Tongue (tissue), 2 donors: ENCODE measurements around the gene WNT10A. TPM values are rescaled to one million over a fixed set of nuclear protein-coding genes. Genes with fewer than 3 reads are reported as not detected.
"Not testable (repeated sequence)": the region's sequence is repeated elsewhere in the genome, so short reads cannot be mapped to it uniquely, and the experiment has no call there.

Source experiments
- DNase-seq: peaks from one replicate; pipeline ENCODE4 v3.0.0-alpha.2; 2015
- total RNA-seq: library from RNA; depleted of rRNA; stranded (reverse); fragments of >200 nt; gene quantifications from one replicate; pipeline ENCODE4 v1.2.3, GENCODE V29; 2014

WNT10A gene
- total RNA-seq, 1 donor from 2014 or later, result 5.7 TPM

DNA sequence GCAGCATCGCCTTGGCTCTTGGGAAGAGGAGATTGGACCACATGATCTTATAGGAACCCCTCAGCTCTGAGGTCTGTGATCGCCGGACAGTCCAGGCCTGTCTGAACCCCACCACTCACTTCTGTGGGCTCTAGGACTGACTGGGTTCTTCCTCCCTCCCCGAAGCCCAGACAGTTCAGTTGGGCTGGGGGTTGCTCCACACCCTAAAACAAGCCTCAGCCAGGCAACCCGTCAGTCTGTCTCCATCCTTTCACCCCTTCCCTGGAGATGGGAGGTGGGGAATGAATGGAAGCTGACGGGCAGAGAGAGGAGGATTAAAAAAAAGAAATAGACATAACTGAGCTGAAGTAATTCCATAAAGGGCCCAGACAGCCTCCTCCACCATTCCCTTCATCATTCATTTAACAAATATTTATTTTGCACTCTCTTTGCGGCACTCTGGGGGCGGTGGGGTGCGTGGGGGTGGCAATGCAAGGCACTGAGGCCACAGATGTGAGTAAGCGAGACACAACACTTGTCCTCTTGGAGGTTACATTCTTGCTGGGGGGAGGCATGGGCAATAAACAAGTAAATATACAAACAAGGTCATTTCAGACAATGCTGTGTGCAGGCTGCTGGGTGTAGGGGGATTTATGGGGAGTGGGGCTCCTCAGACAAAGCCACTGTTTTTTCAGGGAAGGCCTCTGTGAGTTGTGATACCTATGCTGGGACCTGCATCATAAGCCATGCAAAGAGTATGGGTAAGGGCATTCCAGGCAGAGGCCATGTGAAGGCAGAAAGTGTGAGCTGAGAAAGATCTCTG, 12.9 kb downstream of the WNT10A start:
- no peak for DNase-seq

DNA sequence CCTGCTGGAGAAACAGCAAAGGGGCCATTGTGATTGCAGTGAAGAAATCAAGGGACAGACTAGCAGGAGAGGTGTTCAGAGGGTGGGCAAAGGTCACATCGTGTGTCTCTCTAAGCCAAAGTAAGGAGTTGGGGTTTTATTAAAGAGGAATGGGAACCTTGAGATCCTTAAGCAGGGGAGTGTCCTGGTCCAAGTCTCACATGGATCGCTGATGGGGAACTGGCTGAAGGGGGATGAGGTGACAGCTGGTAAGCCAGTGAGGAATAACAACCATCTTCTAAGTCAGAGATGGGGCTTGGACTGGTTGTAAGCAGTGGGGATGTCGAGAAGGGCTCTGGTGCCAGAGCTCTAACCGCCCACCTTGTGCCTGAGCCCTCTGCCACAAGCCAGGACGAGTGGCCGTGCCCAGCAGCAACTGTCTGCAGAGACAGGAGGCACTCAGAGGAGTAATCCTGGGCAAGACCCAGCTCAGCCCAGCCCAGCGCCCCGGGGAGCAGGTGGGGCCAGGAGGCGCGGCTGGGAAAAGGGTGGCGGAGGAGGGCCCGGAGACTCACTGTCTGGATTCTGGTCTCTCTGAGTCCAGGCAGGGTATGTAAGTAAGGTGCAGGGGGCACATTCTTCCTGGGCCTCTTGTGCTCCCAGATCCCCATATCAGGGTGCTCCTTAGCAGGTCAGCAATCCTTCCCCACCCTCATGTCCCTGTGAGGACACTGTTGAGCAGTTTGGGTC, 13.7 kb downstream of the WNT10A start:
- peak; percentile 57 for DNase-seq

DNA sequence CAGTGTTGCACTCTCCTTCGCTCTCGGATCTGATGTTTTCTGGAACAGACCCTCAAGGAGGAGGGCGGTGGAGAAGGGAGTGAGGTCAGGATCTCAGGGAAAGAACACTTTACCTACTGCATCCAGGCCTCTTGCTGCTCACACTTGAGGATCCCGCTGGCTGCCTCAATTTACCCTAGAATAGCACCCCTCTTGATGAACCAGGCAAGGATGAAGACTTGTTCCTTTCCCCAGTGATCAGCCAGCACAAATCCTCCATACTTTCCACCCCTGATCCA, 14.2 kb downstream of the WNT10A start:
- DNase-seq, result no peak

DNA sequence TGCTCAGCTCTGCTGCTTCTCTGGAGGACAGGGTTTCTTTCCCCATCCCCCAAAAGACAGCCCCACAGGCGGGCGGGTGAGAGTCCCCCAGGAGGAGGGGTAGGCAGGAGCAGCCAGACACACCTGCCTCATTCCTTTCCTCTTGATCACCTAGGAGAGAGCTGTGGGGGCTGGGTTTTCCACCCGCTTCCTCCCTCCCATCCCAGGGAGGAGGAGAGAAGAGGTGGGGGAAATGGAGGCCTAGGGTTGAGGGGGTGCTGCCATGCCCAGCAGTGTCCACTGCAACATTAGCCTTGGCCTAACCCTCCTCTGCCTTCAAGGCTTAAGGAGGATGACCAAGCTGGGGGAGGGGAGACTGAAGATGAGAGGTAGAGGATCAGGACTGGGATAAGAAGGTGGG, 14.7 kb downstream of the WNT10A start:
- peak; percentile 32 for DNase-seq

DNA sequence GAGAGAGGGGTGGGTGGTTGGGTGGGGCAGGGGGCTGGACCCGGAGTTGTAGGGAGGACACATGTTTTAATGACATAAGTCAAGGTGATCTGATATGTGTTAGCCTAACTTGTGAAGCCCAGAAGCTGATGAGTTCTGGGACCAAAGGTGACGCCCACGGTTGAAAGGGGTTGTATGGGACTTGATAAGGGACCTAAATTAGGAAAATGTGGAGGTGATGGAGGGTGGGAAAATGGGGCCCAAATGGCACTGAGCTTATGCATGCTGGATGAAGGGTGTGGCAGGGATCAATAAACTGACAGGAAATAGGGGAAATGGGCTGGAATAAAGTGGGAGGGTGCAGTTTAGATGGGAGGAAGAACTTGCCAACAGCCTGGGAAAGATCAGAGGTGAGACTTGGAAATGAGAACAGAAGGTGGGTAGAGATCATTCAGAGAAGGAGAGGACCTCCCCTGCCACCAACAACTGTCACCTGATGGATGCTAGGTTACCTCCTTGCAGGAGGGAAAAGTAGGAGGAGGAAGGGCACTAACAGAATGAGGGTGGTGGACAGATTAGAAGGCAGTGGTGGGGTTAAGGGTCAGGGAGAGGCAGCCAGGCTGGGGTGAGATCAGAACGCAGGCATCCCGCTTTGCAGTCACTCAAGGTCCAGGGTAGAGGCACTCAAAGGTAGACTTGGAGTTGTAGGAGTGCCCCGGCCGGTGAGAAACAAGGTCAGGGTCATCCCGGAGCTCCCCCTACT, 15.3 kb downstream of the WNT10A start:
- no peak for DNase-seq

DNA sequence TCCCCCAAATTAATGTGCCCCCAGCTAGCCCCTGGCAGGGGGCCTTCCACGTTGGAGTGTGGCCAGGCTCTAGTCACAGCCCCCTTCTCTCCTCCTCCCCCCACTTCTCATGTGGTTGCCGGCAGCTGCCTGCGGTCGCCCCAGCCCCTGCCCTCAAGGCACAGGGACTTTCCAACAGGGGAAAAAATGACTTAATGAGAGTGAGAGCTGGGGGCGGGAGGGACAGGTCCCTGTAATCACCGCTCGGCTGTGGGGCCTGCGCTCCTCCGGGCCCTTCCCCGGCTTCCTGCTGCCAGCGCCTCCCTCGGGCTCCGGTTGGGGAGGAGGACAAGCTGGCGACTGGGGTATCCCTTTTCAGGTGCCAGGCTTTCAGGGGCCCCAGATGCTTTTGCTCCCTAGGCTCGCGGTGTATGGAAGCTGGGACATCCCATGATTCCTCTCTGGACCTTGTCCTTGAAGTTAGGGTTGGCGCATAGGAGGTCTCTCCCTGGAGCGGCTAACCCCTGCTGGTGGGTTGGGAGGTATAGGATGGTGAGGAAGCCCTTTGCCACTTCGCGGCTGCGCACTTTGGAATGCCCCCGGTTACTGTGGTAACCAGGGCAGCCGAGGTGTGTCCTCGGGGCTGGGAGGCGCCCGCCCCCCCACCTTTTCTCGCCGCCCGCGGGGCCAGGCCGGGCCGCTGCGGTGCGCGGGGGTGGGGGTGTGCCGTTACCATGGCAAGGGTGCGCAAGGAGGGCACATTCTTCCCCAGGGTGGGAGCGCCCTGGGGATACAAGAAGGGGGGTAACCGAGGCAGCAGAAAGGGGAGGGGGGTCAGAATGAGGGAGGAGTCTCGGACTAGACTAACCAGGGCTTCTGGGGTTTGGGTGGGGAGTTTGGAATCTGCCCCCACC, 16.1 kb downstream of the WNT10A start:
- DNase-seq, result peak; percentile 52

DNA sequence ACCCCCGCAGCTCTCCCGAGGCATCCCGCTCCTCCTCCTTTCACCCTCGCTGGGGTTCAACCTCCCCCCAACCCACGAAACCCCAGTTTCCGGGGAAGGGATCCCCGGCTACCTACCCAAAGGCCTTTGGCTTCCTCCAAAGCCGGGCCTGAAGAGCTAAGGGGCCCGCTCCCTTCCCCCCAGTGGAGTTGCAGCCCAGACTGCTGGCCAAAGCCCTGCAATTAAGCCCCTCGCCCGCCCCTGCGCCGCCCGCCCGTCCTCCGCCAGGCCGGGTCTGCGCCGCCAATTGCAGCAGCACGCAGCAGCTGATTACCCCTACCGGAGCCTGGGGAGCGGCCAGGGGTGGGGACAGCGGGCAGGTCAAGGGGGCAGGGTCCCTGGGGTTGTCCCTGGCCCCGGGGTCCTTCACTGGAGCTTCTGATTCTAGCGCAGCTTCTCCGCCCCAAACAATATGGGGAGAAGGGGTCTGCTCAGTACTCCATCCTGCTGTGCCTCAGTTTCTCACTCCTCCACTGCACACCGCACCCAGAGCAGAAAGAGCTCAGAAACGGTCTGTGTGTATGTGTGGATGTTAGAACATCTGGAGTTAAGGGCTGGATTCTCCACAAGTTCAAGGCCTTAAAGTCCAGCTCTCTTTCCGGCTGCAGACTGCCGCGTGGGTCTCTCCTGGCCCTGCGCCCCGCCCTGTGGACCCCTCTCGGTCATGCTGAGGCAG, 16.9 kb downstream of the WNT10A start:
- DNase-seq, result no peak

DNA sequence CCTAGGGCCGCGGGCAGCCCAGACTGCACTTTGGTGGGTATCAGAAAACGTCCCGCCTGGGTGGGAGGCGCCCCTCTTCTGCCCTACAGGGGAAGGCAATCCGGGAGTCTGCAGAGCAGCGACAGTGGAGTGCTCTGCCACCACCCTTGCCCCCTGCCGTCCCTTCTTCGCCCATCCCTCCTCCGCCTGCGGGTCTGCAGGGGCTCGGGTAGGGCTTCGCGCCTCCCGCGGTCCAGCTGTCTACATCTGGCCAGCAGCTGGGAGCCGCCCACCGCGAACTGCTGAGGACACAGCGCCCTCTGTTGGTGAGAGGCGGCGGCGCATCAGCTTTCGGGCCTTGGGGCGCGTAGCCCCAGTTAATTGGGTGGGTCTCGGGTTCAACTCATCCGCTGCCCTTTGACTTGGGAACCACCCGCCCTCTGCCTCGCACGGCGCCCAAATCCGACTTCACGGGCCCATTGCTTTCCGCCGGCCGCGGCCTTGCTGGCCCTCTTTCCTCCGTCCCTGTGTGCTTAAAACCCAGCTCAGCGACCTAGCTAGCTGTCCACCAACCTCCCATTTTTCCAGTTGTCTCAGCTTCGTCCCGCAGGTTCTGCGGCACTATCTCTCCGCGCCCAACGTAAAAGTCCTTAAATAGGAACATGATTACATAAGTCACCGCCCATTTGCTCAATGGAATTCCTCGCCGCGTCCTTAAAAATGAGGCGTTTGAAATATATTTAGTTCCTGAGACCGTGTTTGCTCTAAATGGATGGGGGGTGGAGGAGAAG, 17.6 kb downstream of the WNT10A start:
- DNase-seq, result peak; percentile 84

DNA sequence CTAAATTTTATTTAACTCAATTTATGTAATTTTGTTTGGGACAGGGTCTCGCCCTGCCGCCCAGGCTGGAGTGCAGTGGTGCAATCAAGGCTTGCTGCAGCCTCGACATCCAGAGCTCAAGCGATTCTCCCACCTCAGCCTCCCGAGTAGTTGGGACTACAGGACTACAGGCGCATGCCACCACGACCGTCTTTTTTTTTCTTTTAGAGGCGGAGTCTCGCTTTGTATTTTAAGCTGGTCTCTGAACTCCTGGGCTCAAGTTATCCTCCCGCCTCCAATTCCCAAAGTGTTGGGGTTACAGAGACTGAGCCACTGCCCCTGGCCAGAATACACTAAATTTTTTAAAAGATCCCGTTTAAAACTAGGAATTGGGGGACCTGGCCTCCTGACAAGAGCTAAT, 18.5 kb downstream of the WNT10A start:
- DNase-seq, result no peak

DNA sequence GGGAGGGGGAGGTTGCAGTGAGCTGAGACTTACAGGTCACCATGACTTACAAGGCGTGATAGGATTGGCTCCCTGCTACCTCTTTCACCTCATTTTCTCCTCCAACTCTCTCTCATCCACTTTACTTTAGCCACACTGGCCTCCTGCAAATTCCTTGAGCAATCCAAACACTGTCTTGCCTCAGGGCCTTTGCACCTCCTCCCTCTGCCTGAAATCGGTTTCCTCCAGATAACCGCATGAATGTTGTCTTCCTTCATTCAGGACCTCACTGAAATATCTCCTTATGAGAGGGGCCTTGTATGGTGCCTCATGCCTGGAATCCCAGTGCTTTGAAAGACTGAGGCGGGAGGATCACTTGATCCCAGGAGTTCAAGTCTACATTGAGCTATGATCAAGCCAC, 21.8 kb downstream of the WNT10A start:
- DNase-seq, result no peak

DNA sequence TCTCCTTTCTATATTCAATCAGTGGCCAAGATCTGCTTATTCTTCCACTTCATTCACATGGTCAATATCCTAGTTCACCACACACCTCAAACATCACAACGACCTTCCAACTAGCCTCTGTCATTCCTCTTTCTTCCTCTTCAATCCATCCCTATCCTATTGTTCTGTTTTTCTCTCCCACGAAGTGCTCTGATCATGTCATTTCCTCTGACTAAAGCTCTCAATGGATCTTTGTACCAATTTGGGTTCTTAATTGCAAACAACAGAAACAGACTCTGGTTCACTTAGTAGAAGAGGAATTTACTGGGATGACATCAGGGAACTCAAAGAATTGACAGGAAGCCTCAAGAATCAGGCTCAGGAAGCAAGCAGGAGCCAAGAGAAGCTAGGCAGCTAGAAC, 23.5 kb downstream of the WNT10A start:
- no peak for DNase-seq

DNA sequence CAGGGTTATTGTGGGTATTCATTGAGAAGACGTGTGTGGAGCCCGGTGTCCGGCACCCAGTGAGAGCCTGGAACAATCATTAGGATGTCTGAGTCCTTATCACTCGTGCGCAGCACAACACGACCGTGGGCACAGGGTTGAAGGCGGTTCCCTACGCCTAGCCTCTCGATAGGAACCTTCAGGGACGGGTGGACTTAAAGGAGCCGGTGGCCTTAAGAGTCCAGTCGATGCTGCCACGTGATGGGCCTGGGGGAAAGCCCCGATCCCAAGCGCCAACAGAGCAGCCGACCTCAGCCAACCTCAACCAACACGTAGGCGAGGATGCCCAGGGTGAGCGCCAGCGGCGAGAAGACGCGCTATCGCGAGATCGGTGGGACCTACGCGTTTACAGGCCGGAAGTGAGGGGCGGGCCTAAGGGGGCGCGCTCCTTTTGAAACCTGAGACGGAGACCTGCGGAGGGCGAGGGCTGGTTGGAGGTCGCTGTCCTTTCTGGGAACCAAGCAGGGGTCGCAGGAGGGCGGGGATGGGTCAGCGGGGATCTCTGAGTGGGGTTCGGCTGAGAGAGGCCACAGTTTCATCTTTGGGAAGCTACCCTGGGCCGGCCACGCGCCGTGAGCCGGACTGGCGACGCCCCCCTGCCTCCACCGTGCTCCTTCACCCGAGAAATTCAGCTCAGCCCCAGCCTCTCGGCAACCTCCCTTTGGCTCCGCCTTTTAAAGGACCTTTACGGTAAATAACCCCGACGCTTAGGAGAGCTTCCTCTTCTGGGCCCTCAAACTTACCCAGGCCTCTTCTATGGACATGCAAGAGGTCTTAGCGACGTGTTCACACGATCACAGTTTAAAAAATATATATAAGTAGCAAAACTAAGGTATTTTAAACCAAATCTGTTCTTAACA, 28.3 kb downstream of the WNT10A start:
- DNase-seq, result peak; percentile 95

DNA sequence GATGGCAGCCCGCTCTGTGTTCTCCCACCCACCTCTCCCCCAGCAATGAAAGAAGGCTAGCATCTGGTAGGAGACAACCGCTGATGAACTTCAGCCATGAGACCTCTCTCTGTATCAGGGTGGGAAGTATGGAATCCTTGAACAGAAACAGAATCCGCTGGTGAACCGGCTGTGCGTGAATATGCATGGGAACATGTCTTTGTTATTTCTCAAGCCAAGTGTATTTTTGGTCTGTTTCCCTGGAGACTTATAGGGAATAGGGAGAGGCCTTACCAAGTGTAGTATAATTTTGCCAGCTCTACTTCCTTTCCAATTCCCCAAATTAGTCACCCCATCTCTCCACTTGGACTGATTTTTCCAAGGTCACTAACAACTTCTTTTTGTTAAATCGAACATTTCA, 30.1 kb downstream of the WNT10A start:
- no peak for DNase-seq

DNA sequence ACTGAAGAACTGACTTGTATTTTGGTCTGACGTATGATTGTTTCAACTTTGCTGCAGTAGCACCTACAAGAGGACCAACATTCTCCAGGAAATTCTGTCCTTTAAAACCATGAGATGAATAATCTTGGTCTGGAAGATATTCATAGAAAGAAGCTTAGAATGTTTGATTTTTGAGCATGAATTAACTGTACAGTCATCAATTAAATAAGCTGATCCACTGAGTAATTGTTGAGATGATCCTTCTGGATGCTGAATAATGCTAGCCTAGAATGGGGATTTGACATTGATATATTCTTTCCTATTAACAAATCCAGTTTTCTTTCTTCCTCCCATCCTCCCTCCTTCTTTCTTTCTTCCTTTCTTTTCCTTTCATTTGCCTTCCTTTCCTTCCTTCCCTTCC, 39.9 kb downstream of the WNT10A start:
- no peak for DNase-seq

DNA sequence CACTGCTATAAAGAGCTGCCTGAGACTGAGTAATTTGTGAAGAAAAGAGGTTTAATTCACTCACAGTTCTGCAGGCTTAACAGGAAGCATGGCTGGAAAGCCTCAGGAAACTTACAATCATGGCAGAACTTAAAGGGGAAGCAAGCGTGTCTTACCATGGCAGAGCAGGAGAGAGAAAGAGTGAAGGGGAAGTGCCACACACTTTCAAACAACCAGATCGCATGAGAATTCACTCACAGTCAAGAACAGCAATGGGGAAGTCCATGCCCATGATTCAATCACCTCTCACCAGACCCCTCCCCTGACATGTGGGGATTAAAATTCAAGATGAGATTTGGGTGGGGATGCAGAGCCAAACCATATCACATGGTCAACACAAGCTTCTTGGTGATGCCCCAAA, 44.1 kb downstream of the WNT10A start:
- no peak for DNase-seq

DNA sequence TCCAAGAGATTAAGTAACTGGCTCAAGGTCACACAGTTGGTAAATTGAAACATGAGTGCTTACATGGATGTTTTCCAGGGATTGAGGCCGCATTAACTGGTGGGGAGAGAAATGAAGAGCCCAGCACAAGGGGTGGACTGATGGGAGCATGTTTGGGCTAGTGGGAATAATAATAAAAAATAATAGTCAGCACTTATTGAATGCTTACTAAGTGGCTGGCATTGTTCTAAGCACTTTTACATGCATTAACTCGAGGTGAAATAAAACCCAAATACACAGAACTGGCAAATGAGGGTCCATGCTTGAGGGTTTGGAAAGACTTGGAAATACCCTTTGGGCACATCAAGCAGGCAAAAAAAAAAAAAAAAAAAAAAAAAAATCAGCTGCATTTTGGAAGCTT, 44.8 kb downstream of the WNT10A start:
- DNase-seq, result no peak

DNA sequence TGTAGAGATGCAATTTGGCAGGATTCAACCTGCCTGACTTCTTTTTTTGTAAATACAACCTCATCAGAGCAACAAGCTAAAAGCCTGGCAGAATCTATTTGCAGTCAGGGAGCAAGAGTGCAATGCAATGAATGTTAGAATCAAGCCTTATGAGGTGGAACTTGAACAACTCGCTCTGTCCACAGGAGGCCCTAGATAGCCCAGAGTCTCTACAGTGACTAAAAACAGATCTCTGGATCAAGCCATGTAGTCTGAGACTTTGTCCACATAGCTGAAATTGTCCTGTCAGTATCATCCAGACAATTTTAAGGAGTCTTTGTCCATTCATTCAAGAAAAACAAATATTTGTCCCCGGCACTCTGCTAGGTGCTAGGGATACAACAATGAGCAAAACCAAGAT, 46.8 kb downstream of the WNT10A start:
- peak; percentile 40 for DNase-seq

DNA sequence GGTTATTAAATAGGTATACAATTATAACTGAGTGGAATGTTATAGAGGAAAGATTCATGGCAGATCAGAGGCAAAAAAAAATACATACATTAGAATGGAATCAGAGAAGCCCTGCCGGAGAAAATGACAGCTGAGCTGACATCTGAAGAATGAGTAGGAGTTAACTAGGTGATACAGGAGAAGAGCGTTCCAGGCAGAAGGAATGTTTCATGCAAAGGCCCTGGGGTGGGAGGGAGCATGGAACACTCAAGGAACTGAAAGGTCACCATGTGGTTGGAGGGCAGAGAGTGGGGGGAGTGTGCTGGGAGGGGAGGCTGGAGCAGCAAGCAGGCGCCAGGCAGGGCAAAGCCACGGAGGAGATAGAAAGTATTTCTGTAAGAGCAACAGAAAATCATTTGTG, 47.2 kb downstream of the WNT10A start:
- no peak for DNase-seq

DNA sequence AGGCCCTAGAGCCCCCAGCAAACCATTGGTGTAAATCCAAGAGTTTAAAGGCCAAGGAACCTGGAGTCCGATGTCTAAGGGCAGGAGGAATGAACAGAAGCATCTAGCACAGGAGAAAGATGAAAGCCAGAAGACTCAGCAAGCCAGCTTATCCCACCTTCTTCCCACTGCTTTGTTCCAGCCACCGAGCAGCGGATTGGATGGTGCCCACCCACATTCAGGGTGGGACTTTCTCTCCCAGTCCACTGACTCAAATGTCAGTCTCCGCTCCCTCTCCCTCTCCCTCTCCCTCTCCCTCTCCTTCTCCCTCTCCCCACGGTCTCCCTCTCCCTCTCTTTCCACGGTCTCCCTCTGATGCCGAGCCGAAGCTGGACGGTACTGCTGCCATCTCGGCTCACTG, 49.8 kb downstream of the WNT10A start:
- not testable (repeated sequence) for DNase-seq

DNA sequence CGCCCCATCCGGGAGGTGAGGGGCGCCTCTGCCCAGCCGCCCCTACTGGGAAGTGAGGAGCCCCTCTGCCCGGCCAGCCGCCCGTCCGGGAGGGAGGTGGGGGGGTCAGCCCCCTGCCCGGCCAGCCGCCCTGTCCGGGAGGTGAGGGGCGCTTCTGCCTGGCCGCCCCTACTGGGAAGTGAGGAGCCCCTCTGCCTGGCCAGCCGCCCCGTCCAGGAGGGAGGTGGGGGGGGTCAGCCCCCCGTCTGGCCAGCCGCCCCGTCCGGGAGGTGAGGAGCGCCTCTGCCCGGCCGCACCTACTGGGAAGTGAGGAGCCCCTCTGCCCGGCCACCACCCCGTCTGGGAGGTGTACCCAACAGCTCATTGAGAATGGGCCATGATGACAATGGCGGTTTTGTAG, 51.1 kb downstream of the WNT10A start:
- not testable (repeated sequence) for DNase-seq
